BJ (cell line): ENCODE data around the gene OXLD1. TPM values are rescaled to one million over a fixed set of nuclear protein-coding genes. Genes with fewer than 3 reads are reported as not detected.

Experiments used
- CTCF ChIA-PET: fragments of 350-600 bp; formaldehyde crosslinking; extraction: SDS; loops from one replicate; lab custom pipeline; 2021; ENCODE audit warnings: antibody characterized with exemption, inconsistent platforms; lab: Yijun Ruan, JAX
- POLR2A ChIA-PET: fragments of 300-600 bp; sonication (Branson Sonifier 250); formaldehyde crosslinking; extraction: SDS; loops from one replicate; lab custom pipeline; 2021; ENCODE audit warnings: antibody characterized with exemption; lab: Charles Lee
- DNase-seq: peaks from one replicate; pipeline ENCODE4 v3.0.0-alpha.2; 2011; ENCODE audit warnings: low read depth
- H3K27me3 ChIP-seq: 2 replicates; pipeline ENCODE4 v1.6.0; 2011; ENCODE audit warnings: low read length; ENCODE audit not compliant: control insufficient read depth, insufficient read depth
- H3K36me3 ChIP-seq: 2 replicates; pipeline ENCODE4 v1.5.1; 2011; ENCODE audit warnings: low read length; ENCODE audit not compliant: control insufficient read depth, insufficient read depth
- H3K4me3 ChIP-seq: 2 replicates; pipeline ENCODE4 v1.5.1; 2011; ENCODE audit warnings: low read depth, mild to moderate bottlenecking, control low read depth, low read length
- polyA plus RNA-seq: library from polyadenylated mRNA; depleted of rRNA; stranded (reverse); fragments of >200 nt; gene quantifications from 2 replicates; pipeline ENCODE4 v1.2.3, GENCODE V29; 2011
- TF ChIP-seq, protein P1 (sequence below): IDR thresholded peaks from 2 replicates; pipeline ENCODE4 v1.5.1; 2011; ENCODE audit warnings: low read depth, mild to moderate bottlenecking, control low read depth, inconsistent platforms, low read length, moderate library complexity; ENCODE audit not compliant: insufficient read depth

Gene OXLD1
- polyA plus RNA-seq, 1 experiment = 29.6 TPM

DNA sequence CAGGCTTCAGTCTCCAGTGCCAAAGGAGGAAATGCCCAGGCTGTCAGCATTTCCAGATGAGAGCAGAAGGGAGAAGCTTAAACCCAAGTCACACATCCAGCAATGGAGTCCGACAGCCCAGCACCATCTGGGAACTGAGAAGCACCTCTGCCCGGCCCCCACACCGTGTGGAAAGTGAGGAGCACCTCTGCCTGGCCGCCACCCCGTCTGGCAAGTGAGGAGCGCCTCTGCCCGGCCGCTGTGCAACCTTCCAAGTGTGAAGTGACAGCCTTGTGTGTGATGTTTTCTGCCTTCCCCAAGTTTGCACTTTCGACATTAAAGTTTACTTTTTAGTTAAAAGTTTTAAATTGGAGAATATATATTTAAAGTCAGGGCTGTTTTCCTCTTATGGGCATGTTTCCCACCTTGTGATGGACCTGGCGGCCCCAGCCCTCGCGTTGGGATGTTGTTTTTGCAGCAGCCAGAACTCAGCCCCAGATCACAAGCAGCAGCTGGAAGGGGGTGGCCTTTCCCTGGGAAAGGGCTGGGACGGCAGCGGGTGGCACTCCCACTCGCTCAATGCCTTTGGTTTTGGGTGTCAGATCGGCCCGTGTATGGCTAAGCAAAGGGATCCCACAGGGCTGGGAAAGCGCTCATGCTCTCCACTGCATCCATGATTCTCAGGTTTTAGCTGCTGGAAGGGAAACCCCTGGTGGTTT is 7.3 kb upstream of the OXLD1 start:
- H3K27me3 ChIP-seq = no peaks in the 10 kb centered on the region
- no peak overlapping the region for H3K4me3 ChIP-seq
- POLR2A ChIA-PET = no interaction called here
- TF ChIP-seq, protein P1, sequence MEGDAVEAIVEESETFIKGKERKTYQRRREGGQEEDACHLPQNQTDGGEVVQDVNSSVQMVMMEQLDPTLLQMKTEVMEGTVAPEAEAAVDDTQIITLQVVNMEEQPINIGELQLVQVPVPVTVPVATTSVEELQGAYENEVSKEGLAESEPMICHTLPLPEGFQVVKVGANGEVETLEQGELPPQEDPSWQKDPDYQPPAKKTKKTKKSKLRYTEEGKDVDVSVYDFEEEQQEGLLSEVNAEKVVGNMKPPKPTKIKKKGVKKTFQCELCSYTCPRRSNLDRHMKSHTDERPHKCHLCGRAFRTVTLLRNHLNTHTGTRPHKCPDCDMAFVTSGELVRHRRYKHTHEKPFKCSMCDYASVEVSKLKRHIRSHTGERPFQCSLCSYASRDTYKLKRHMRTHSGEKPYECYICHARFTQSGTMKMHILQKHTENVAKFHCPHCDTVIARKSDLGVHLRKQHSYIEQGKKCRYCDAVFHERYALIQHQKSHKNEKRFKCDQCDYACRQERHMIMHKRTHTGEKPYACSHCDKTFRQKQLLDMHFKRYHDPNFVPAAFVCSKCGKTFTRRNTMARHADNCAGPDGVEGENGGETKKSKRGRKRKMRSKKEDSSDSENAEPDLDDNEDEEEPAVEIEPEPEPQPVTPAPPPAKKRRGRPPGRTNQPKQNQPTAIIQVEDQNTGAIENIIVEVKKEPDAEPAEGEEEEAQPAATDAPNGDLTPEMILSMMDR = no peak
- peaks cover 21% of the 10 kb centered on the region for H3K36me3 ChIP-seq
- CTCF ChIA-PET = no interaction called here
- DNase-seq = no peak

DNA sequence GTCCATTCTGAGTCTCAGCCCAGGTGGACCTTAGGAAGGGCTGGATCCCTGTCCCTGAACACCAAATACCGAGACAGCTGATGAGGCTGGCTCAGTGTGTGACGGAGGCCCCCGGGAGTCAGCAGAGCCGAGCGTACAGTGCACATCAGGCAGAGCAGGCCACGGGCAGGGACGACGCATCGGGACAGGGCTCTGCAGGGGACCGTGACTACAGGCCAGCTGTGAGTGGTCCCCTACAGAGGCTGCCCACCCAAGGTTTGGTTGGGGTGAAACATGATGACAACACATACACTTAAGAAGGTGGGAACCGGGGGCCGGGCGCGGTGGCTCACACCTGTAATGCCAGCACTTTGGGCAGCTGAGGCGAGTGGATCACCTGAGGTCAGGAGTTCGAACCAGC is 6.5 kb upstream of the OXLD1 start:
- H3K4me3 ChIP-seq = no peak overlapping the region
- ChIA-PET CTCF (interaction anchor here (0.9 kb wide), 1 partner anchor 10 kb away, joined by 3 read pairs; no protein-coding TSS in a partner anchor), POLR2A (no interaction called here)
- no peaks in the 10 kb centered on the region for H3K27me3 ChIP-seq
- peaks cover 21% of the 10 kb centered on the region for H3K36me3 ChIP-seq
- no peak for DNase-seq
- TF ChIP-seq, protein P1 = no peak

DNA sequence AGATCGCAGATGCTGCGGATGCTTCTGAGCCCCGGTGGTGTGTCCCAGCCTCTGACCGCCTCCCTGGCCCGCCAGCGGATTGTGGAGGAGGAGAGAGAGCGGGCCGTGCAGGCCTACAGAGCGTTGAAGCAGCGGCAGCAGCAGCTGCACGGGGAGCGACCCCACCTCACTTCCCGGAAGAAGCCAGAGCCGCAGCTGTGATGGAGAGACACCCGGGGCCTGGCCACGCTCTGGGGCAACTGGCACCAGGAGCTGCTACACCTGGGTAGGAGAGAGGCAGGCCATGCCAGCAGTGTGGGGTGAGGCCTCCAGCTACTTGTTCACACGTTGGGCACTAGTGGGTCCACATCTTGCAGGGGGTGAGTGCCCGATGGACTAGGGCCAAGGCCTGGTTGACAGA is 6.1 kb upstream of the OXLD1 start:
- DNase-seq = no peak
- Histone ChIP-seq H3K4me3 (no peak overlapping the region), H3K36me3 (peaks cover 21% of the 10 kb centered on the region), H3K27me3 (no peaks in the 10 kb centered on the region)
- TF ChIP-seq, protein P1 = no peak
- CTCF ChIA-PET = interaction anchor here (0.9 kb wide), 1 partner anchor 10 kb away, joined by 3 read pairs; no protein-coding TSS in a partner anchor
- POLR2A ChIA-PET = no interaction called here

DNA sequence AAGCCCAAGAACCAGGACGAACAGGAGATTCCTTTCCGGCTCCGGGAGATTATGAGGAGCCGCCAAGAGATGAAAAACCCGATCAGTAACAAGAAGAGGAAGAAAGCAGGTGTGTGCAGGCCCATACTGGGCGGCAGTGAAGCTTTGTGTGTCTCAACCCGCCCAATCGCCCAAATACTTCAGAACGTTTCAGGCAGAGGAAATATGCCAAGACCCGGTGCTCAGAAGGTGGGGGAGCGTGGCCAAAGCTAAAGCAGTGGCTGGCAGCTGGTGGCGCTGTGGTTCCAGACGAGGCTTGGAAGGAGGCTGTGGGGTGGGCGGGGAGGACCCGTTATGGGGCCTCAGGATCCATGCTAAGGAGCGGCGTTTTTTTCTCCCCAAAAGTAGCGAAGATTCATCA is 1.3 kb upstream of the OXLD1 start:
- CTCF ChIA-PET = interaction anchor here (1.1 kb wide), 1 partner anchor 19 kb away, joined by 5 read pairs; no protein-coding TSS in a partner anchor
- Histone ChIP-seq H3K36me3 (peaks cover 15% of the 10 kb centered on the region), H3K27me3 (no peaks in the 10 kb centered on the region), H3K4me3 (no peak overlapping the region)
- TF ChIP-seq, protein P1 = no peak
- DNase-seq = no peak
- POLR2A ChIA-PET = no interaction called here

DNA sequence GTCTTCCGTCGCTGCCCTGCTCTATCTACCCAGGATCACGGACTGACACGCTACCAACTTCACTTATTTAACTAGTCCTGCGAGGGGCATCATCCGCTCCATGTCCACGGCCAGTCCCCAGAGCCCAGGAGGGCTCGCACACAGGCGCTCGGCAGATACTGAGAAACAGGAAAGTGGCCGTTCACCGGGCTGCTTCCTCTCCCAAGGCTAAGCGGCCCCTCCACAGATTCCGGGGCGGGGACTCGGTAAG is 388 bp downstream of the OXLD1 start:
- TF ChIP-seq, protein P1 = no peak
- no peak for DNase-seq
- peak overlapping the region; percentile 87 for H3K4me3 ChIP-seq
- peaks cover 6% of the 10 kb centered on the region for H3K36me3 ChIP-seq
- ChIA-PET CTCF (no interaction called here), POLR2A (no interaction called here)
- no peaks in the 10 kb centered on the region for H3K27me3 ChIP-seq
